Neural progenitor cell (in vitro differentiated cells): Measurements from ENCODE around the gene NFIX. TPM values are rescaled to one million over a fixed set of nuclear protein-coding genes. Genes with fewer than 3 reads are reported as not detected.

ENCODE experiments used
- DNase-seq: peaks from one replicate; pipeline ENCODE4 v3.0.0-alpha.2; 2016; ENCODE audit warnings: low spot score
- H2AFZ ChIP-seq: fragments of 200-600 bp; sonication (generic); replicated peaks from 2 replicates; pipeline ENCODE4 v1.6.1; 2016; ENCODE audit warnings: antibody characterized with exemption
- H3F3A ChIP-seq: fragments of 200-600 bp; sonication (generic); 2 replicates; pipeline ENCODE4 v1.6.1; 2016; ENCODE audit warnings: antibody characterized with exemption, low read depth
- H3K27ac ChIP-seq: fragments of 200-600 bp; sonication (generic); 2 replicates; pipeline ENCODE4 v1.5.1; 2016; ENCODE audit warnings: mild to moderate bottlenecking
- H3K27me3 ChIP-seq: fragments of 200-600 bp; sonication (generic); 2 replicates; pipeline ENCODE4 v1.6.1; 2016; ENCODE audit warnings: mild to moderate bottlenecking, moderate library complexity
- H3K36me3 ChIP-seq: fragments of 200-600 bp; sonication (generic); 2 replicates; pipeline ENCODE4 v1.5.1; 2016
- H3K4me1 ChIP-seq: fragments of 200-600 bp; sonication (generic); 2 replicates; pipeline ENCODE4 v1.6.1; 2016; ENCODE audit warnings: mixed run types
- H3K4me2 ChIP-seq: fragments of 200-600 bp; sonication (generic); 2 replicates; pipeline ENCODE4 v1.6.1; 2016
- H3K4me3 ChIP-seq: fragments of 200-600 bp; sonication (generic); 2 replicates; pipeline ENCODE4 v1.5.1; 2016
- H3K79me2 ChIP-seq: fragments of 200-600 bp; sonication (generic); 2 replicates; pipeline ENCODE4 v1.6.1; 2016; ENCODE audit warnings: low read depth
- H3K9ac ChIP-seq: fragments of 200-600 bp; sonication (generic); 2 replicates; pipeline ENCODE4 v1.6.1; 2016
- H3K9me3 ChIP-seq: fragments of 200-600 bp; sonication (generic); 2 replicates; pipeline ENCODE4 v1.5.1; 2016; ENCODE audit warnings: low read depth
- H4K20me1 ChIP-seq: fragments of 200-600 bp; sonication (generic); 2 replicates; pipeline ENCODE4 v1.6.1; 2016; ENCODE audit warnings: low read depth
- H3K27ac Mint-ChIP-seq: 3 replicates; pipeline ENCODE4 v1.8.0; 2021; ENCODE audit warnings: mixed read lengths
- H3K27me3 Mint-ChIP-seq: 2 replicates; pipeline ENCODE4 v1.8.0; 2022; ENCODE audit warnings: low read depth, mild to moderate bottlenecking, inconsistent platforms, moderate library complexity, mixed read lengths; ENCODE audit not compliant: insufficient read depth
- H3K36me3 Mint-ChIP-seq: 3 replicates; pipeline ENCODE4 v1.8.0; 2021; ENCODE audit warnings: mixed read lengths
- H3K4me1 Mint-ChIP-seq: 3 replicates; pipeline ENCODE4 v1.8.0; 2021; ENCODE audit warnings: mixed read lengths
- H3K4me3 Mint-ChIP-seq: 3 replicates; pipeline ENCODE4 v1.8.0; 2021; ENCODE audit warnings: mild to moderate bottlenecking, moderate library complexity, mixed read lengths
- H3K9me3 Mint-ChIP-seq: 3 replicates; pipeline ENCODE4 v1.8.0; 2020; ENCODE audit warnings: mixed read lengths
- EZH2 ChIP-seq: fragments of 200-600 bp; sonication (generic); IDR thresholded peaks from 2 replicates; pipeline ENCODE4 v1.6.1; 2017; ENCODE audit warnings: antibody characterized with exemption, mild to moderate bottlenecking, moderate library complexity
- EZH2phosphoT487 ChIP-seq: fragments of 200-600 bp; sonication (generic); IDR thresholded peaks from 2 replicates; pipeline ENCODE4 v1.6.1; 2017; ENCODE audit warnings: antibody characterized with exemption
- total RNA-seq: library from RNA; depleted of rRNA; stranded (reverse); fragments of >200 nt; gene quantifications from 2 replicates; pipeline ENCODE4 v1.2.3, GENCODE V29; 2015; ENCODE audit warnings: low replicate concordance
- TF ChIP-seq, protein P1 (sequence below): fragments of 200-600 bp; sonication (generic); IDR thresholded peaks from 2 replicates; pipeline ENCODE4 v1.5.1; 2017; ENCODE audit warnings: antibody characterized with exemption, mild to moderate bottlenecking

Gene NFIX
- total RNA-seq, 1 donor from 2014 or later: 0.06 TPM

DNA sequence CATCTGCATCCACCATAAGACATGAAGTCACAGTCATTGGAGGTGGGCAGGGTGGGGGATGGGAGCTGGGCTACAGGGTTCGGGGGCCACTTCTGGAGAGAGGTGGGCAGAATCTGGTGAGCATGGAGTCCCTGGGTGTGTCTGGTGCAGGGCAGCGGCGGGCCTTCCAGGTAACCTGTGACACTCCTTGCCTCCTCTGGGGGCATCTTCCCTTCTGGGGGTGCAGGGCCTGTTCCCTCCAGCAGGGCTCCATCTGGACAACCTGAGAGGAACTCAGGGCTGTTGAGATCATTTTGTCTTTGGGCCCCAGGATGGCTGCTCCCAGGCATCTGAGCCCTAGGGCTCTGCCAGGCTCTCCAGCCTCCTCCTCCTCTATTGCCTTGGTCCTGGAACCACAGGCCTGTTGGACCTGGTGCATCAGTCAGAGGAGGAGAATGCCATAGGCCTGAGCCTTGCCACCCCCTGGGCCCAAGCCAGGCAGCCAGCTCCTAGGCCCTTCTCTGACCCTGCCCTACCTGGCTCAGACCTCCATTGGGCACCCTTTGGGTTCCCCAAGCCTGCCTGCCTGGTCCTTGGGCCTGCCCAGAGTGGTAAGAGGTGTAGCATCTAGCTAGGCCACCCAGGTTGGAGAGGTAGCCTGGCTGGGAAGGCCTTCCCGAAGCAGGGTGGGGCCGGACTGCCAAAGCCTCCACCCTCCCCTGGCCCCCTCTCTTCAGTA is 94.0 kb downstream of the NFIX start:
- peaks cover 26% of the 10 kb centered on the region for H3K4me1 Mint-ChIP-seq
- TF ChIP-seq, protein P1, sequence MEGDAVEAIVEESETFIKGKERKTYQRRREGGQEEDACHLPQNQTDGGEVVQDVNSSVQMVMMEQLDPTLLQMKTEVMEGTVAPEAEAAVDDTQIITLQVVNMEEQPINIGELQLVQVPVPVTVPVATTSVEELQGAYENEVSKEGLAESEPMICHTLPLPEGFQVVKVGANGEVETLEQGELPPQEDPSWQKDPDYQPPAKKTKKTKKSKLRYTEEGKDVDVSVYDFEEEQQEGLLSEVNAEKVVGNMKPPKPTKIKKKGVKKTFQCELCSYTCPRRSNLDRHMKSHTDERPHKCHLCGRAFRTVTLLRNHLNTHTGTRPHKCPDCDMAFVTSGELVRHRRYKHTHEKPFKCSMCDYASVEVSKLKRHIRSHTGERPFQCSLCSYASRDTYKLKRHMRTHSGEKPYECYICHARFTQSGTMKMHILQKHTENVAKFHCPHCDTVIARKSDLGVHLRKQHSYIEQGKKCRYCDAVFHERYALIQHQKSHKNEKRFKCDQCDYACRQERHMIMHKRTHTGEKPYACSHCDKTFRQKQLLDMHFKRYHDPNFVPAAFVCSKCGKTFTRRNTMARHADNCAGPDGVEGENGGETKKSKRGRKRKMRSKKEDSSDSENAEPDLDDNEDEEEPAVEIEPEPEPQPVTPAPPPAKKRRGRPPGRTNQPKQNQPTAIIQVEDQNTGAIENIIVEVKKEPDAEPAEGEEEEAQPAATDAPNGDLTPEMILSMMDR: peak; percentile 55
- TF ChIP-seq EZH2phosphoT487: no peak
- Histone ChIP-seq H3K4me3 (no peak overlapping the region), H2AFZ (no peak overlapping the region), H3K4me1 (peaks cover 21% of the 10 kb centered on the region), H3K27ac (no peak overlapping the region), H4K20me1 (no peaks in the 10 kb centered on the region), H3F3A (peaks cover 1% of the 10 kb centered on the region), H3K9me3 (no peaks in the 10 kb centered on the region), H3K79me2 (no peaks in the 10 kb centered on the region), H3K27me3 (peaks cover 48% of the 10 kb centered on the region), H3K9ac (no peak overlapping the region), H3K4me2 (no peak overlapping the region), H3K36me3 (no peaks in the 10 kb centered on the region)
- H3K9me3 Mint-ChIP-seq: no peaks in the 10 kb centered on the region
- peaks cover 33% of the 10 kb centered on the region for H3K27me3 Mint-ChIP-seq
- peak; percentile 61 for DNase-seq
- no peaks in the 10 kb centered on the region for H3K36me3 Mint-ChIP-seq
- H3K27ac Mint-ChIP-seq: no peak overlapping the region
- no peak overlapping the region for H3K4me3 Mint-ChIP-seq

DNA sequence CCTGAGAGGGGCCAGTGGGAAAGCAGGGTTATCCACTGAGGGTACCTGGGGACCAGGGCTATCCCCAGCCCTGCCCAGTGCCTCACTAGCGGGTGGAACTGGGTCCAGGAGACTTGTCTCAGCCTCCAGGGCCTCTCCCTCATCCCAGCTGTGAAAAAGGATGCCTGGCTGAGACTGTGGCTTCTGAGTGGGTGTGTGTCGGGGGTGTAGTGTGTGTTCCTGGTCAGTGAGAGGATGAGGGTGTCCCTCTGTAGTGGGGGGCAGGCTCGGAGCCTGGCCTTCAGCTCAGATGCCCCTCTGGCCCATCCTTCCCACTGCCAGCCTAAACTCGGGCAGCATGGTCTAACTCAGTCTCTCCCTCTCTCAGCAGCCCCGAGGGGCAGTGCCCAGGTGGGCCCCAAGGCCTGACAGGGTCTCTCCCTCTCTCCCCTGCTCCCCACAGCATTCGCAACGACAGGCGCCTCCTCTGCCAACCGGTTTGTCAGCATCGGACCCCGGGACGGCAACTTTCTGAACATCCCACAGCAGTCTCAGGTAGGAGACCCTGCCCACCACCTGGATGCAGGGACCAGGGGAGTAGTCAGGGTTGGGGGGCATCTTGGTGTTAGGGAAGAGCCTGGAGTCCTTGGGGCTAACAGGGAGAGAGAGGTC is 94.7 kb downstream of the NFIX start:
- H3K27me3 ChIP-seq: peaks cover 52% of the 10 kb centered on the region
- TF ChIP-seq EZH2 (no peak), EZH2phosphoT487 (no peak)
- TF ChIP-seq, protein P1: no peak
- no peaks in the 10 kb centered on the region for H3K79me2 ChIP-seq
- H3K4me3 ChIP-seq: no peak overlapping the region
- peaks cover 28% of the 10 kb centered on the region for H3K4me1 ChIP-seq
- H3K27me3 Mint-ChIP-seq: peaks cover 36% of the 10 kb centered on the region
- H3K4me1 Mint-ChIP-seq: peaks cover 32% of the 10 kb centered on the region
- no peak overlapping the region for H3K4me3 Mint-ChIP-seq
- no peak overlapping the region for H3K9ac ChIP-seq
- no peaks in the 10 kb centered on the region for H3K9me3 ChIP-seq
- no peak overlapping the region for H3K4me2 ChIP-seq
- no peak overlapping the region for H3K27ac ChIP-seq
- H3K36me3 ChIP-seq: no peaks in the 10 kb centered on the region
- no peak for DNase-seq
- no peaks in the 10 kb centered on the region for H3K36me3 Mint-ChIP-seq
- no peaks in the 10 kb centered on the region for H4K20me1 ChIP-seq
- peaks cover 8% of the 10 kb centered on the region for H3F3A ChIP-seq
- H3K9me3 Mint-ChIP-seq: no peaks in the 10 kb centered on the region
- no peak overlapping the region for H3K27ac Mint-ChIP-seq
- no peak overlapping the region for H2AFZ ChIP-seq

DNA sequence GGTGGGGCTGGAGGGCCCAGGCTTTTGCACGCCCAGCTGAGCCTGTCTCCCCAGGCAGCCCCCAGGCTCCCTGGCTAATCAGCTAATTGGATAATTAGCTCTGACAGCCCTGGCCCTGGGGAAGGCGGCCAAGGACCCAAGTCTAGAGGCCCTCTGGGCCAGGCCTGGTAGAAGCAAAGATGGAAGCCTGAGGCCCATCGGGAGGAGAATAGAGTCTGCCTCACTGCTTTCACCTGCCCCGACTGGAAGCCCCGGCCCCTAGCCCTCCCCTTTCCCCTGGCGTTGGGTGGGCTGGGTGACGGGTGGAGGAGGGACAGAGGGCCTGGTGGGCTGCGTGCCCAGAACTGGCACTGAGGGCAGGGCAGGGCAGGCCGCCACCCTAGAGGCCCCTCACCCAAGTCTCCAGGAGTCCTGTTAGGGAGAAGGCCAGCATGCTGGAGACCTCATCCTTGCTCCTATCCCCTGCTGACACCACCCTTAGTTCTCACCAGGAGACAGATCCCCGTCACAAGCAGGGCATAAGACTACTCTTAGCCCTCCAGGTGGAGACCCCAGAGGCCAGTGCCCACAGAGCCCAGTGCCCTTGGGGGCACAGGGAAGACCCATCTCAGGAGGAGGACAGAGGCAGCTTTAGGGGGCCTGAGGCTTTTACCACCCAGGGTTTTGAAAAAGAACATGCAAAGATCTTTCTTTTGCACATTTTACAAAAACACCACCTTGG is 95.4 kb downstream of the NFIX start:
- Histone ChIP-seq H3K27me3 (peaks cover 58% of the 10 kb centered on the region), H3F3A (peaks cover 15% of the 10 kb centered on the region), H3K4me1 (peaks cover 35% of the 10 kb centered on the region), H3K4me2 (no peak overlapping the region), H3K4me3 (no peak overlapping the region), H3K27ac (no peak overlapping the region), H3K36me3 (no peaks in the 10 kb centered on the region), H3K9ac (no peak overlapping the region), H2AFZ (no peak overlapping the region), H3K9me3 (no peaks in the 10 kb centered on the region), H3K79me2 (no peaks in the 10 kb centered on the region), H4K20me1 (no peaks in the 10 kb centered on the region)
- Mint-ChIP-seq H3K27me3 (peaks cover 34% of the 10 kb centered on the region), H3K4me1 (peaks cover 32% of the 10 kb centered on the region), H3K27ac (no peak overlapping the region), H3K4me3 (no peak overlapping the region), H3K36me3 (no peaks in the 10 kb centered on the region), H3K9me3 (no peaks in the 10 kb centered on the region)
- DNase-seq: no peak
- TF ChIP-seq EZH2: no peak
- no peak for TF ChIP-seq EZH2phosphoT487
- TF ChIP-seq, protein P1: no peak
